Mesendoderm (in vitro differentiated cells): ENCODE measurements around the gene EHBP1L1.
A peak's percentile ranks its signal among the peaks of the same experiment; 100 is the strongest.

Experiments used
- DNase-seq: peaks from one replicate; pipeline ENCODE4 v3.0.0; 2013
- H2AK5ac ChIP-seq: 2 replicates; pipeline ENCODE4 v1.6.1; 2013; ENCODE audit warnings: low read length, inconsistent platforms
- H2BK120ac ChIP-seq: 2 replicates; pipeline ENCODE4 v1.6.1; 2013; ENCODE audit warnings: low read depth, mild to moderate bottlenecking, low read length, moderate library complexity, mixed read lengths
- H2BK15ac ChIP-seq: replicated peaks from 2 replicates; pipeline ENCODE4 v1.6.1; 2013; ENCODE audit warnings: low read depth, mild to moderate bottlenecking, moderate library complexity
- H2BK5ac ChIP-seq: 2 replicates; pipeline ENCODE4 v1.6.1; 2013; ENCODE audit warnings: low read length, inconsistent platforms
- H3K18ac ChIP-seq: 2 replicates; pipeline ENCODE4 v1.6.1; 2013; ENCODE audit warnings: mild to moderate bottlenecking, low read length, mixed read lengths
- H3K23ac ChIP-seq: one replicate; pipeline ENCODE4 v1.6.1; 2013; ENCODE audit warnings: low read length
- H3K27ac ChIP-seq: 2 replicates; pipeline ENCODE4 v1.5.1; 2013; ENCODE audit warnings: low read depth, mild to moderate bottlenecking, inconsistent platforms, low read length, moderate library complexity
- H3K27me3 ChIP-seq: 2 replicates; pipeline ENCODE4 v1.6.1; 2013; ENCODE audit warnings: low read length, control low read depth, mild to moderate bottlenecking, inconsistent platforms; ENCODE audit not compliant: insufficient read depth, poor library complexity
- H3K36me3 ChIP-seq: 2 replicates; pipeline ENCODE4 v1.6.1; 2013; ENCODE audit warnings: low read length, inconsistent platforms; ENCODE audit not compliant: control insufficient read depth, insufficient read depth
- H3K4ac ChIP-seq: one replicate; pipeline ENCODE4 v1.6.1; 2013; ENCODE audit warnings: low read depth, mild to moderate bottlenecking, low read length, moderate library complexity
- H3K4me1 ChIP-seq: 2 replicates; pipeline ENCODE4 v1.6.1; 2013; ENCODE audit warnings: low read depth, low read length, inconsistent platforms; ENCODE audit not compliant: control insufficient read depth
- H3K4me2 ChIP-seq: 2 replicates; pipeline ENCODE4 v1.6.1; 2013; ENCODE audit warnings: low read length
- H3K4me3 ChIP-seq: 2 replicates; pipeline ENCODE4 v1.5.1; 2013; ENCODE audit warnings: mild to moderate bottlenecking, low read length
- H3K56ac ChIP-seq: one replicate; pipeline ENCODE4 v1.6.1; 2013; ENCODE audit warnings: low read length
- H3K79me1 ChIP-seq: 2 replicates; pipeline ENCODE4 v1.6.1; 2013; ENCODE audit warnings: low read length, inconsistent platforms
- H3K79me2 ChIP-seq: 2 replicates; pipeline ENCODE4 v1.6.1; 2013; ENCODE audit warnings: mild to moderate bottlenecking, low read length; ENCODE audit not compliant: control insufficient read depth, insufficient read depth
- H3K9ac ChIP-seq: 2 replicates; pipeline ENCODE4 v1.6.1; 2013; ENCODE audit warnings: low read length, inconsistent platforms
- H4K5ac ChIP-seq: one replicate; pipeline ENCODE4 v1.6.1; 2013; ENCODE audit warnings: low read length
- H4K8ac ChIP-seq: one replicate; pipeline ENCODE4 v1.6.1; 2013; ENCODE audit warnings: low read depth, mild to moderate bottlenecking, control low read depth, low read length, moderate library complexity
- WGBS: extraction: QIAGEN DNeasy Blood & Tissue Kit; methylation state at CpG from one replicate; pipeline ENCODE4 v1.1.7; 2013; ENCODE audit warnings: low lambda C conversion rate, missing lambda C conversion rate; ENCODE audit not compliant: insufficient coverage; ENCODE audit errors: extremely low coverage; 5-methylcytosine and 5-hydroxymethylcytosine counted together

Gene EHBP1L1

DNA sequence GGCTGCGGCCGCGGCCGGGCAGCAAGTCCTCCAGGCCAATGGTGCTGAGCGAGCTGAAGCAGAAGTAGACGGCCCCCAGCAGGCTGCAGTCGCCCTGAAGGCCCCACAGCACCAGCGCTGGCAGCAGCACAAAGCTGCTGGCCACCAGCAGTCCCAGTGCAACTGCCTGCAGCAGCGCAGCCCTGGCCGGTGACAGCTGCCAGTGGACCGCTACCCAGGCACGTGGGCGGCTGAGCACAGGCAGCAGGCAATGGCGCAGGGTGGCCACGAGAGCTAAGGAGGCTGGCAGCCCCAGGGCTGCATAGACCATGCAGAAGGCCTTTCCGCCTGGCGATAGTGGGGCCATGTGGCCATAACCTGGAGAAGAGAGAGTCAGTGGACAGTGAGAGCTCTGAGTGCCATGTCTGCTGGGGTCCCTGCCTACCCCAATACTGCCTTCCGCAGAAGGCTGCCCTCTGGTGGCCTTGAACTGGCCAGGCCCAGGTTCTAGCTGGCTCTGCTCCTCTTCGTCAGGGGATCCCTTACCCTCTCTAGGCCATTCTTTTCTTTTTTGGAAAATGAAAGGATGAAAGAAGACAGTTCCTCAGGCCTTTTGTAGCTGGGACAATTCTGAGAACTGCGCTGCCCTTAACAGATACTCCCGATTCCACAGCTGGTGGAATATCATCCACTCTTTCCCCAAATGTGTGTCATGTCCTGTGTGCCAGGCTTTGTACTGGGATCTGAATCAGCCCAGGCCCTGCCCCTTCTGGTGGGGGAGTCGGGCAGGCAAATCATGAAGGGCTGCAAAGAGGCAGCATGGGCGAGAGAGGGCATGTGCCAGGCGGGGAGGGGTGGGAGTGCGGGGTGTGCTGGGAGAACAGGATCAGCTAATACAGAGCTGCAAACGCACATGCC is 17.9 kb downstream of the EHBP1L1 start:
- no peaks in the 10 kb centered on the region for H3K4me1 ChIP-seq
- H3K4ac ChIP-seq: no peak overlapping the region
- H3K36me3 ChIP-seq: no peaks in the 10 kb centered on the region
- no peak overlapping the region for H2BK15ac ChIP-seq
- H3K79me2 ChIP-seq: no peaks in the 10 kb centered on the region
- no peak overlapping the region for H4K5ac ChIP-seq
- no peak overlapping the region for H3K27ac ChIP-seq
- H3K23ac ChIP-seq: no peak overlapping the region
- no peak overlapping the region for H2AK5ac ChIP-seq
- no CpG with 5 or more reads among the region's 26 CpGs for WGBS
- H3K4me3 ChIP-seq: no peak overlapping the region
- no peak overlapping the region for H4K8ac ChIP-seq
- no peaks in the 10 kb centered on the region for H3K79me1 ChIP-seq
- no peak overlapping the region for H3K18ac ChIP-seq
- peak; percentile 48 for DNase-seq
- H3K27me3 ChIP-seq: peaks cover 4% of the 10 kb centered on the region
- no peak overlapping the region for H3K4me2 ChIP-seq
- no peak overlapping the region for H3K56ac ChIP-seq
- no peak overlapping the region for H3K9ac ChIP-seq
- no peak overlapping the region for H2BK5ac ChIP-seq
- no peak overlapping the region for H2BK120ac ChIP-seq

DNA sequence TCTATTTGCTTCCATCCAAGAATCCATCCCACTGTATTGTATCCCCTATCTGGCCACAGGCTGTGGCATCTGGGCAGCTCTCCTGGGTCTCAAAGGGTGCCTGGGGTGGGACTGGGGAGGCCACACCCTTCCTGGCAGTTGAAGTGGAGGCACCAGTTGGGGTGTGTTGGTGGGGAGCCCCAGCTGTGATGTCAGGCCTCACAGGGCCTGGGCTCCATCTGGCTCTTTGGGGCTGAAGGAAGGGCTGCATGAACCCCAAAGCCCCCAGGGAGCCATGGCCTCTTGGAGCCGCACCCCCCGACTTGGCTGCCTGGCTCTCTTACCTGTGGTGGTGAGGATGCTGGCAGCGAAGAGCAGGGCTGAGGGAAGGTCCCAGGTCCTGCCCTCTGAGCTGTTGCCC is 19.3 kb downstream of the EHBP1L1 start:
- no peak overlapping the region for H2BK120ac ChIP-seq
- H3K27me3 ChIP-seq: peaks cover 4% of the 10 kb centered on the region
- H3K18ac ChIP-seq: no peak overlapping the region
- no peak overlapping the region for H4K5ac ChIP-seq
- H4K8ac ChIP-seq: no peak overlapping the region
- H2BK15ac ChIP-seq: no peak overlapping the region
- WGBS: no CpG with 5 or more reads among the region's 3 CpGs
- no peaks in the 10 kb centered on the region for H3K79me1 ChIP-seq
- no peak overlapping the region for H2BK5ac ChIP-seq
- H3K9ac ChIP-seq: no peak overlapping the region
- no peaks in the 10 kb centered on the region for H3K36me3 ChIP-seq
- H3K56ac ChIP-seq: no peak overlapping the region
- no peak for DNase-seq
- no peaks in the 10 kb centered on the region for H3K79me2 ChIP-seq
- no peak overlapping the region for H3K23ac ChIP-seq
- no peak overlapping the region for H3K4me3 ChIP-seq
- no peak overlapping the region for H2AK5ac ChIP-seq
- H3K4me1 ChIP-seq: no peaks in the 10 kb centered on the region
- H3K4me2 ChIP-seq: no peak overlapping the region
- no peak overlapping the region for H3K4ac ChIP-seq
- no peak overlapping the region for H3K27ac ChIP-seq

DNA sequence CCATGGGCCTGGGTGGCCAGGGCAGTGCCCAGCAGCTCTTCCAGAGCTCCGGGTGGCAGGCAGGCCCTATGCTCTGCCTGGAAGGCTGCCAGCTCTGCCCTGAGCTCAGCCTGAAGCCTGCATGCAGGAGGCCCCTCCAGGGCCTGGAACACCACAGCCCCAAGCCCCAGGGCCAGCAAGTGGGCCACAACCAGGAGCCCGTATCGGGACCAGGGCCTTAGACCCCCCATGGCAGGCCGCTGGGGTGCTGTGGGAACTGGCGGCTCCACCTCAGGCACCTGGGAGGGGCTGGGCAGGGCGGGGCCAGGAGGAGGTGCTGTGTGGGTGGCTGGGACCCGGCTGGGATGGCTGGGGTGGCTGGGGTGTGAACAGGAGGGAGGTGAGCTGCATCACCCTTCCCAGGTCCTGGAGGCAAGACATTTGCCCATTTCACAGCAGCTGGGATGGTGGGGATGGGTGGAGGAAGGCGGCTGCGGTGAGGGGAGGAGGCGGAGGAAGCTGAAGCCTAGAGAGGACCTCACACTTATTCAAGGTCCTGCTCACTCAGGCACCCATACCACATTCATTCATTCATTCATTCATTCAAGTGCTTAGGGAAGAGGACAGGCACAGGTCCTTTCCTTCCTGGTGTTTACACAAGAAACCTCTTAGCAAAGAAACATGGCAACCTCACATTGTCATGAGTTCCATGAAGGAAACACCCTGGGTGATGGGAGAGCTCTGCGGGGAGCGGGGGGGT is 19.9 kb downstream of the EHBP1L1 start, which contains the start of gene KCNK7:
Gene KCNK7 (minus strand): TSS at position 258 of the 739 bp plus-strand sequence. CDS start 28 bp downstream, at position 230.
- Histone ChIP-seq H3K79me1 (no peaks in the 10 kb centered on the region), H3K4me1 (no peaks in the 10 kb centered on the region), H4K5ac (no peak within 1 kb of the TSS), H3K36me3 (no peaks in the 10 kb centered on the region), H3K4ac (no peak within 1 kb of the TSS), H3K27ac (no peak within 1 kb of the TSS), H4K8ac (no peak within 1 kb of the TSS), H2AK5ac (no peak within 1 kb of the TSS), H3K56ac (no peak within 1 kb of the TSS), H3K4me2 (no peak within 1 kb of the TSS), H3K4me3 (no peak within 1 kb of the TSS), H3K18ac (no peak within 1 kb of the TSS), H2BK5ac (no peak within 1 kb of the TSS), H3K23ac (no peak within 1 kb of the TSS), H3K9ac (no peak within 1 kb of the TSS), H2BK120ac (no peak within 1 kb of the TSS), H2BK15ac (no peak within 1 kb of the TSS), H3K27me3 (peaks cover 4% of the 10 kb centered on the region), H3K79me2 (no peaks in the 10 kb centered on the region)
- WGBS: no CpG with 5 or more reads among the region's 12 CpGs
- no peak for DNase-seq

DNA sequence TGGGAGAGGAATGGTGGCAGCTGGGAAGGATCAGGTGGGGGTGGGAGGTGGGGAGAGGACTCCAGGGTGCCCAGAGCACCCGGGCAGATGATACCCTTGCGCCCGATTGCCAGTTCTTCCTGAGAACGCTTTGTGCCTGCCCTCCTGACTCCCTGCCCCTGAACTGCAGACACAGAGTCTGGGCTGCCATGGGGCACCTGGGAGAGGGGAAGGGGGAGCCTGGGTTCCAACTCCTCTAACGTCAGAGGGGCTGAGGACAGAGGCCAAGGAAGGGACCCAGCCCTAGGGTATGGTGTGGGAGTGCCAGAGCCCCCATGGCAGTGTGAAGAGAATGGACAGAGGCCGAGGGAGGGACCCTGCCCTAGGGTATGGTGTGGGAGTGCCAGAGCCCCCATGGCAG is 20.7 kb downstream of the EHBP1L1 start:
- Histone ChIP-seq H2BK120ac (no peak overlapping the region), H2AK5ac (no peak overlapping the region), H4K5ac (no peak overlapping the region), H3K56ac (no peak overlapping the region), H2BK15ac (no peak overlapping the region), H3K79me2 (no peaks in the 10 kb centered on the region), H3K23ac (no peak overlapping the region), H3K79me1 (no peaks in the 10 kb centered on the region), H3K4me3 (no peak overlapping the region), H3K27me3 (peaks cover 4% of the 10 kb centered on the region), H3K4ac (no peak overlapping the region), H4K8ac (no peak overlapping the region), H3K9ac (no peak overlapping the region), H3K4me2 (no peak overlapping the region), H3K4me1 (no peaks in the 10 kb centered on the region), H3K36me3 (no peaks in the 10 kb centered on the region), H3K27ac (no peak overlapping the region), H2BK5ac (no peak overlapping the region), H3K18ac (no peak overlapping the region)
- WGBS: no CpG with 5 or more reads among the region's 6 CpGs
- no peak for DNase-seq

DNA sequence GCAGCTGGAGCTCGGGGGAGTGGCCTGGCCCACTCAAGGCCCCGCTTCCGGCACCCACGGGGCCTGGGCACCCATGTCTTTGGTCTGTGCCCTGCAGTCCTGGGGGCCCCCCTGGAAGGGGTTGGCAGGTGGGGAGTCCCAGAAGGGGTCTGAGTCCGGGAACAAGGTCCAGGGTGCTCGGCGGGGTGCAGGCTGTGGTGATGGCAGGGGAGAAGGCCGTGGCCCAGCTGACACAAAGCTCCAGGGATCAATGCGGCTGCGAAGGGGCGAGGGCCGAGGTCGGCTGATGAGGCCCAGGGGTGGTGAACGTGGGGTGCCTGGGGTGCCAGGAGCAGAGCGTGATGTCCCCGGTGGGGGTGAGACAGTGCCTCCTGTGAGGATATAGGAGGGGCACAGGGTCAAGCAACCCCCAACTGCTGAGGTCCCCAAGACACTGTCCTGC is 22.4 kb downstream of the EHBP1L1 start:
- Histone ChIP-seq H2BK5ac (no peak overlapping the region), H4K8ac (no peak overlapping the region), H3K9ac (no peak overlapping the region), H3K18ac (no peak overlapping the region), H3K4ac (no peak overlapping the region), H3K27me3 (no peaks in the 10 kb centered on the region), H3K79me1 (no peaks in the 10 kb centered on the region), H2AK5ac (no peak overlapping the region), H2BK15ac (no peak overlapping the region), H3K4me2 (no peak overlapping the region), H2BK120ac (no peak overlapping the region), H3K27ac (no peak overlapping the region), H4K5ac (no peak overlapping the region), H3K4me1 (no peaks in the 10 kb centered on the region), H3K4me3 (no peak overlapping the region), H3K79me2 (no peaks in the 10 kb centered on the region), H3K36me3 (no peaks in the 10 kb centered on the region), H3K56ac (no peak overlapping the region), H3K23ac (no peak overlapping the region)
- no CpG with 5 or more reads among the region's 16 CpGs for WGBS
- no peak for DNase-seq
